Kasumi-1 (cell line): ENCODE measurements around the gene DAZAP1.
A peak's percentile ranks its signal among the peaks of the same experiment; 100 is the strongest.

Experiments used
- DNase-seq, 2 experiments: peaks; one replicate each; lab custom pipeline; 2025; lab: John Stamatoyannopoulos, UW

Gene DAZAP1

DNA sequence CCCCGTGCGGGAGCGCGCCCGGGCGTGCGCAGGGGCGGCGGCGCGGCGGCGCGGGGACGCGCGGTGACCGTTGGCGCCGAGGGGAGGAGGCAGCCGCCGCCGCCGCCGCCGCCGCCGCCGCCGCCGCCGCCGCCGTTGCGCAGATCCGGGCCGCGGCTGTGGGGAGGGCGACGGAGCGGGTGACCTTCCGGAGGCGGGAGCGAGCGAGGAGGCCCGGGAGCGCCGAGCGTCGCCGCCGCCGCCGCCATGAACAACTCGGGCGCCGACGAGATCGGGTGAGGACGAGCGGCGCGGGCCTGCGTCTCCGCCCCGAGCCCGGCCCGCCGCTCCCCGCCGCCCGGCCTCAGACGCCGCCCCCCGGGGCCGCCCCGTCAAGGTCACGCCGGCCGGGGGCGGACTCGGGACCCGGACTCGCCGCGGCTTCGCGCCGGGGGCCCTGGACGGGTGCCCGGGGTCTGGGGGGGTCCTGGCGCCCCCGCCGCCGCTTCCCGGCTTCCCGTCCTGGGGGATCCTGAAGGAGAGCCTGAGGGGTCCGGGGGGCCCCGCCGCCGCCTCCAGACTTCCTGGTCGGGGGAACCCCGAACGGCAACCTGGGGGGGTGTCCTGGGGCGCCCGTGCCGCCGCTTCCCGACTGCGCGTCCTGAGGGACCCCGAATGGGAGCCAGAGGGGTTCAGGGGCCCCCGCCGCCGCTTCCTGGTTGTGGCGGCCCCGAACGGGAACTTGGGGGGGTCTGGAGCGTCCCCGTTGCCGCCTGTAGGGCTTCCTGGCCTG lies at the start of gene DAZAP1:
TSS of gene DAZAP1 (plus strand) at position 59 of the 772 bp plus-strand sequence. CDS start at position 247, 188 bp downstream.
- no peak for DNase-seq

DNA sequence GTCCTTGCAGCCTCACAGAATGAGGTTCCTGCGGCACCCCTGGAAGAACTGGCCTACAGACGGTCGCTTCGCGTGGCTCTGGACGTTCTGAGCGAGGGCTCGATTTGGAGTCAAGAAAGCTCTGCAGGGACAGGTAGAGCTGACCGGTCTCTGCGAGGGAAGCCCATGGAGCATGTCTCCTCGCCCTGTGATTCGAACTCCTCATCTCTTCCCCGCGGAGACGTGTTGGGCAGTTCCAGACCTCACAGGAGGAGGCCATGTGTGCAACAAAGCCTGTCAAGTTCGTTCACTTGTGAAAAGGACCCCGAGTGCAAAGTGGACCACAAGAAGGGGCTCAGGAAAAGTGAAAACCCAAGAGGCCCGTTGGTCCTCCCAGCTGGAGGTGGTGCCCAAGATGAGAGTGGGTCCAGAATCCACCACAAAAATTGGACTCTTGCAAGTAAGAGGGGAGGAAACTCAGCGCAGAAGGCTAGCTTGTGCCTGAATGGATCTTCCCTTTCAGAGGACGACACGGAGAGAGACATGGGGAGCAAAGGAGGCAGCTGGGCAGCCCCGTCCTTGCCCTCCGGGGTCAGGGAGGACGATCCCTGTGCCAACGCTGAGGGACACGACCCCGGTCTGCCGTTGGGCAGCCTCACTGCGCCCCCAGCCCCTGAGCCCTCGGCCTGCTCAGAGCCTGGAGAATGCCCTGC lies 47.1 kb upstream of the DAZAP1 start:
- DNase-seq, result no peak

DNA sequence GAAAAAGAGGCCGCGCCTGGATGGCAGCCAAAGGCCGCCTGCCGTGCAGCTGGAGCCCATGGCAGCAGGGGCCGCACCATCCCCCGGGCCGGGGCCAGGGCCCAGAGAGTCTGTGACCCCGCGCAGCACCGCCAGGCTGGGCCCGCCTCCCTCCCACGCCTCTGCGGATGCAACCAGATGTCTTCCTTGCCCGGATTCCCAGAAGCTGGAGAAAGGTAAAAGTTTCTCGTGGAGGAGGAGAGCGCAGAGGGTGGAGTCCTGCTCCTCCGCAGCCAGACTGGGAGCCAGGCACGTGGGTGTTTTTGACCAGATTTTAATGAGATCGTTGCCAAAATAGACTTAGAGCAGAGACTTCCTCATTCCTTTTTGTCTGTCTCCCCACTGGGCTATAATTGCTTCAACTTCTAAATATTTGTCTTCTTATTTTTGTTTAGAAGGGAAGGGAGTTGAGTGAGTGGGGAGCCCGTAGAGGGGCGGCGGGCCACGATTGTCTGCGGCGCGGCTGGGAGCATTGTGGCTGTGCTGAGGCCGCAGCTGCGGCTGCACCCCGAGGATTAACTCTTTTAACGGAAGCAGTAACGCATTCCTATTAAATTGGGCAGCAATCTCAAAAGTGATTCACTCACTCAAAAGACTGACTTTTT lies 46.4 kb upstream of the DAZAP1 start:
- peak; percentile 74 to 82 for DNase-seq

GRCh38 chr19:1361601-1362386 lies 45.6 kb upstream of the DAZAP1 start:
- DNase-seq, result no peak

- DNase-seq, result no peak
Observed at GRCh38 chr19:1362387-1363257, 44.8 kb upstream of the DAZAP1 start.

DNA sequence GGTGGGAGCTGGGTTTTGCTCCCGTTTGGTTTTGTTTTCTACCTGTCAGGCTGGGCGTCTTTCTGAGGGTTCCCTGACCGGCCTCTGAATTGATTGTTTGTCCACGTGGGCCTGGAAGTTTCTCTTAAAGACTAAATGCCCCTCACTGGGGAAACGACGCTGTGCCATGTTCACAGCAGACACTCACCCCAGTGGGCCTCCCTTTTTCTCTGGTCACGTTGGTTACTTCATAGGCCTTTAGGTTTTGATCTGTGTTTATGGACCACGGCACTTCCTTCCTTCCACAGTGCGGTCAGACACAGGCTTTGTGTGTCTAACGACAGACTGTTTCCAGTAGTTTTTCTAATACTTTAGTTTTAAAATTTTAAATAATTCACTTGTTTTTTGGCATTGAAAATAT lies 43.8 kb upstream of the DAZAP1 start:
- DNase-seq, result peak; percentile 44 to 53

GRCh38 chr19:1364070-1364704 lies 43.2 kb upstream of the DAZAP1 start:
- DNase-seq, result peak; percentile 34 to 62

DNA sequence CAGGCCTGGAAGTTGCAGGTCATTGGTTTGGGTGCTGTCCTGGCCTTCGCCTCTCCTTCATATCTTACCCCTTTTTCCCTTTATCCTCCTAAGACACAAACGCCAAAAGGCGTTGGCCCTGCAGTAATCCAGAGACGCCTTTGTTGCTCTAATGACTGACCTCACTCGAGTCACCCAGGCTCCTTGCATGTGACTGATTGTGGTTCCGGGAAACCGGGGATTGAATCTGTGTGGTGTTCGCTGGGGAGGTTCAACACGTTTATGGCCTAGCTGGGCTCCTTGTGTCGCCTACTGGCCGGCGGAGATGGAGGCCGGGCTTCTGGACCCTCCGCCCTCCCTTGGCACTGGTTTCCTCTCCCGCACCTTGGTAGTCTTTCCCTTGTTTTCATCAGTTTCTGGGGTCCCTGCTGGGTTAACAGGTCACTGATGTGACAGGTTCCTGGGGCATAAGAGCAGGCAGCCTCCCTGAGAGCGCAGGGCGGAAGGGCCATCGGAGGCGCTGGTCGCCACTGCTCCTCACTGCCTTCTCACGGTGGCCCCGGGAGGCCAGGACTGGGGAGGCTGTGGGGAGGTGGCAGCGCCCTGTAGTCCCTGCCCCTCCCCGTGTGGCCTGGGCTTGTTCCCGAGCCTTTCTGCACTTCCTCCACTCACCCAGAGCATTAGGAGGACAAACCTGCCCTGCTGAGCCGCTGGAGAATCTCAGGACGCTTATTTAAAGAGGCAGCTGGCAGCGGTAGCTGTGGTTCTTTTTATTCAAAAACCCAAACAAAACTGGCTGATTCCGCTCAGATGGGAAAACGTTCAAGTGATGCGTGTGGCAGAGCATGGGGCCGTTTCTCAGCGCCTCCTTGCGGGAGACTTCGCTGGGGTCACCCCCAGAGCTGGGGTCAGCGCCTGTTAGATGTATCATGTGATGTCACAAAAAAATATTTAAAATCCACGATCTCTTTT lies 41.8 kb upstream of the DAZAP1 start:
- DNase-seq, result no peak

- DNase-seq, result no peak
Observed at GRCh38 chr19:1366296-1366695, 41.1 kb upstream of the DAZAP1 start.

DNA sequence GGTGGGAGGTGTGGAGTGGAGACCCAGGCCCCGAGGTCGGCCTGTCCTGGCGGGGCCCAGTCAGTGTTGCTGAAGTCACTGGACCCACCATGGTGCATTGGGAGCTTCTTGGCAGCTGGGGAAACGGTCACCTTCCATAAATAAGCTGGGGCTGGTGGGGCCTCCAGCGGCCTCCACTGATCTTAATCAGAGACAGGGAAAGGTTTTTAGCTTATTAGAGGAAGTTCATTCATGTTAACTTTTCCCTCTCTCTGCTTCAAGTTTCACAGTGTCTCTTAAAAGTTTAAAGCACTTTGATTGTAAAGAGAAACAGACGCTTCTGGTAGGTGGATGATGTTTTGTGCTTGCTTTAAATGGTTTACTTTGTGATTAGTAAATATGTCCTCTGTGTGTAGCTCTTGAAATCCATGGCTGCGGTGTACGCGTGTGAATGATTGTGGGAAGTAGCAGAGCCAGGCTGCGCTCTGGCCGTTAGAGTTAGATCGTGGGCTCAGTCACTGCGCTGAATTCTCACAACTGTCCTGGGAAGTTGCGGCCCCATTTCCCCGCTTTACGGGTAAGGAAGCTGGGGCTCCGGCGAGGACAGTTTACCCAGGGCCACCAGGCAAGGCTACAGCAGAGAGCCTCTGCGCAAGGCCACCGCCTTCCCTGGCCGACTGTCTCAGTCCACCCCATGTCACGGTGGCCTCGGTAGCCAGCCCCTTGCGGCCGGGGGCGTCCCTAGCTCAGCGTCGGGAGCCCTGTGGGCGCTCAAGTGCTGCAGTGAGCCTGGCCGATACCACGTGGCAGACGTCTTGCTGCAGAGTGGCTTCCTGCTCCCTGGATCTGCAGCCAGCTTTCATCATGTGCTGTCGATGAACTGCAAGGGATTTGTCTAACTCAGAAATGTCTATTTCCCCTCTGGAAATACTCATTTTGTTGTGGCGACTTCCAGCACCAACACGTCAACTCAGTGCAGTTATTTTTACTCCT lies 40.2 kb upstream of the DAZAP1 start:
- peak; percentile 59 to 62 for DNase-seq

- DNase-seq, result no peak
Observed at GRCh38 chr19:1369214-1369805, 38.1 kb upstream of the DAZAP1 start.

- no peak for DNase-seq
Observed at GRCh38 chr19:1370579-1371361, 36.6 kb upstream of the DAZAP1 start.

DNA sequence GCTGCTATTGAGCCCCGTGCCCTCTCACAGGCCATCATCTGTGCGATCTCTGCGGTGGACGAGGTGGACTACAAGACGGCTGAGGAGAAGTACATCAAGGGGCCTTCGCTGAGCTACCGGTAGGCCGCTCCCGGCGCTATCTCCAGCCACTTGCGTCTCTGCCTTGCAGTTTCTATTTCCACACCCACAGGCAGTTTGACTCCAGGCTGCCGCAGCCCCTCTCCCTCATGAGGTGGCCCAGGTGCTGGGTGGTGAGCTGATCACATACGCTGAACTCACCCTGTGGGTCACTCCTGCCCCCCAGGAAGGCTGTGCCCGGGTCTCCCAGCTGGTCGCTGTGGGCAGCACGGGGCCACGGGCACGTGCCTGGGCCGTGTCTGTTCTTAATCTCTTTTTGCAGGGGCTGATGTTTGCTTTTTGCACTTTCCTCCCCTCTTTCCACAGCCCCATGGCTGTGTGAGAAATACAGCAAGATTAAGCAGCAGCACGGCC lies 34.3 kb upstream of the DAZAP1 start:
- no peak for DNase-seq

- DNase-seq, result no peak
Observed at GRCh38 chr19:1373534-1374249, 33.7 kb upstream of the DAZAP1 start.

GRCh38 chr19:1374250-1374577 lies 33.2 kb upstream of the DAZAP1 start:
- no peak for DNase-seq

- no peak for DNase-seq
Observed at GRCh38 chr19:1376415-1376805, 31.0 kb upstream of the DAZAP1 start.
